HEK293T (cell line): Measurements from ENCODE around the gene CLRN3.

Experiments used
- ARNT ChIP-seq: fragments of 450-650 bp; IDR thresholded peaks from 2 replicates; pipeline ENCODE4 v1.6.1; 2017; ENCODE audit warnings: mild to moderate bottlenecking
- CTBP1 ChIP-seq: fragments of 450-650 bp; IDR thresholded peaks from 2 replicates; pipeline ENCODE4 v1.6.1; 2016; ENCODE audit warnings: borderline replicate concordance
- ELF4 ChIP-seq: fragments of 450-650 bp; IDR thresholded peaks from 2 replicates; pipeline ENCODE4 v1.6.1; 2017; ENCODE audit warnings: antibody characterized with exemption
- FOXA1 ChIP-seq: fragments of 450-650 bp; IDR thresholded peaks from 2 replicates; pipeline ENCODE4 v1.6.1; 2016; ENCODE audit warnings: mild to moderate bottlenecking
- FOXM1 ChIP-seq: fragments of 450-650 bp; IDR thresholded peaks from 2 replicates; pipeline ENCODE4 v1.6.1; 2017; ENCODE audit warnings: mild to moderate bottlenecking, borderline replicate concordance
- SP1 ChIP-seq: fragments of 450-650 bp; IDR thresholded peaks from 2 replicates; pipeline ENCODE4 v1.6.1; 2017
- TARDBP ChIP-seq: fragments of 450-650 bp; IDR thresholded peaks from 2 replicates; pipeline ENCODE4 v1.6.1; 2016
- ZNF384 ChIP-seq: fragments of 450-650 bp; IDR thresholded peaks from 2 replicates; pipeline ENCODE4 v1.6.1; 2016
- TF ChIP-seq, protein P1 (sequence below): fragments of 450-650 bp; IDR thresholded peaks from 2 replicates; pipeline ENCODE4 v1.6.1; 2016

DNA sequence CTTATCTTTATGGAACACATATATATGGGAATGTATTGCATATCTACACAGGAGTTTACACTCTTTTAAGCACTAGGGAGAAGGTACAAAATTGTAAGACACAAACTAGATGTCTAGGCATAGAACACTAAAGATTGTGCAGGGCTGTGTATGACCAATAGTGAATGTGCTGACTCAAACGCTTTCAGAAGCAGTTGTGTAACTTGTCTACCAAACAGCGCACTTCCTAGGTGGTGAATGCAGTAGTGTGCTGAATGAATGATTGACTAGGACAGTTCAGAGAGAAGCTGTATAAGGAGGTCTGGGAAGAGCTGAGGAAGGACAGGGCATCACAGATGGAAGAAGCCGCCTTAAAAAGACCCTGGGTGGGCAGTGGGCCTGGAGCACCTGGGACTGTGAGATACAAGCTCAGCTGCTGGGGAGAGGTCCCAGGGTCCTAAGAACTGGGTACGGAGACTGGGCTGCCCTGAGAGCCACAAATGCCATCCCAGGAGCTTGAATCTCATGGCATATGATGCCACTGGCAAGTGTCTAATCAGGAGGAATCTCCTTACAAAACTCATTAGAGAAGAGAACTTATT lies 14.2 kb downstream of the CLRN3 start:
- no peak for TF ChIP-seq FOXM1
- no peak for TF ChIP-seq FOXA1
- no peak for TF ChIP-seq ZNF384
- no peak for TF ChIP-seq ARNT
- TF ChIP-seq, protein P1, sequence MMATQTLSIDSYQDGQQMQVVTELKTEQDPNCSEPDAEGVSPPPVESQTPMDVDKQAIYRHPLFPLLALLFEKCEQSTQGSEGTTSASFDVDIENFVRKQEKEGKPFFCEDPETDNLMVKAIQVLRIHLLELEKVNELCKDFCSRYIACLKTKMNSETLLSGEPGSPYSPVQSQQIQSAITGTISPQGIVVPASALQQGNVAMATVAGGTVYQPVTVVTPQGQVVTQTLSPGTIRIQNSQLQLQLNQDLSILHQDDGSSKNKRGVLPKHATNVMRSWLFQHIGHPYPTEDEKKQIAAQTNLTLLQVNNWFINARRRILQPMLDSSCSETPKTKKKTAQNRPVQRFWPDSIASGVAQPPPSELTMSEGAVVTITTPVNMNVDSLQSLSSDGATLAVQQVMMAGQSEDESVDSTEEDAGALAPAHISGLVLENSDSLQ = no peak
- TF ChIP-seq CTBP1 = no peak
- no peak for TF ChIP-seq SP1
- TF ChIP-seq TARDBP = no peak
- no peak for TF ChIP-seq ELF4
